Measurements from ENCODE around the gene ARFGAP3. TPM values are rescaled to one million over a fixed set of nuclear protein-coding genes. Genes with fewer than 3 reads are reported as not detected.
A peak's percentile ranks its signal among the peaks of the same experiment; 100 is the strongest.

Gene ARFGAP3
- total RNA-seq, 1 experiment from 2014 or later: 20.5 TPM

DNA sequence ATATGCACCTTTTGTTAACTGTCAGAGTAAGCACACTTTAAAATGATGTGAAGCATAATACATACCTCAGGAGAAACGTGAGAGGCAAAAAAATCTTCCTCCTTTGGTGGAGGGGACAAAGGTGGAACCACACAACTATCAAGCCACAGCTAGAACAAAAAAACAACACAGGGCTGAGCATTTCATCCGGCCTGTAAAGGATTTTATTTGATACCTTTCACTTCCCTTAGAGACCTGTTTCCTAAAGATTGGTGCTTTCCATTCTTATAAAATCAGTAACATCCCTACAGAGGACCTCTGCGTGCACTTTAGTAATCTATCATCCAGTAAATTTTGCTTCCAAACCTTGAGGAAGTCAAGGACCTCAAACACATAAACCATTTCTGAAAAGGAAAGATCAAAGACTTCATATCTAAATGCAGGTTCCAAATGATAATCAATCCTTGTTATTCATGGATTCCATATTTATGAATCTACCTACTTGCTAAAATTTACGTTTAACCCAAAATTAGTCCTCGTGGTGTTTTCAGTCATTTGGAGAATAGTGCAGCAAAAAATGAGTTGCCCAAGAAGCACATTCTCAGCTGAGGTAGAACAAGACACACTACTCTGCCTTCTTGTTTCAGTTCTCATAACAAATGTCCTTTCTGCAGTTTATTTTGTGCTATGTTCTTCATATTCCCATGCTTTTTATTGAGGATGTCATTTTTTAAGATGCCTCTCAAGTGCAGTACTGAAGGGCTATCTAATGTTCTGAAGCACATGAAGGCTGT, 22.7 kb downstream of the ARFGAP3 start:
- DNase-seq (ENCODE audit: low spot score): no peak
- in situ Hi-C loops (cut with HindIII; ENCODE audit: low sequenced_read_pairs): no loop called here

- DNase-seq (ENCODE audit: low spot score): no peak
- in situ Hi-C loops (cut with HindIII; ENCODE audit: low sequenced_read_pairs): no loop called here
Observed at GRCh38 chr22:42833104-42833503, 24.0 kb downstream of the ARFGAP3 start.

GRCh38 chr22:42831712-42832111, 25.4 kb downstream of the ARFGAP3 start:
- DNase-seq (ENCODE audit: low spot score): no peak
- in situ Hi-C loops (cut with HindIII; ENCODE audit: low sequenced_read_pairs): no loop called here

DNA sequence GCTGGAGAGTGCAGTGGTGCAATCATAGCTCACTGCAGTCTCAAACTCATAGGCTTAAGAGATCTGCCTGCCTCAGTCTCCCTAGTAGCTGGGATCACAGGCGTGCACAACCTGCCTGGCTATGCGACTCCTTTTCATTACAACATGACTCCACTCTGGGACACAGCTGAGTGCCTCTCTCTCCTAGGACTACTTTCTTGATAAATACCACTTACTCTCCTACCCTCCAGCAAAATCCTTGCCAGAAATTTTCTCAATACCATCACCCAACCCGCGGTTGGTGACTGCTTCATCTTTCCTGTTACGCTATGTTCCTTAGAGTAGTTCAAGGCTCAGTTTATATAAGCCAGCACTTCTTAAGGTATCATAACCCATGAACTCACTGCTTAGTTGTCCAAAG, 26.9 kb downstream of the ARFGAP3 start:
- in situ Hi-C loops (cut with HindIII; ENCODE audit: low sequenced_read_pairs): no loop called here
- no peak for DNase-seq (ENCODE audit: low spot score)

- no peak for DNase-seq (ENCODE audit: low spot score)
Observed at GRCh38 chr22:42829302-42829701, 27.8 kb downstream of the ARFGAP3 start.

GRCh38 chr22:42825796-42826195, 31.3 kb downstream of the ARFGAP3 start:
- DNase-seq (ENCODE audit: low spot score): no peak
- in situ Hi-C loops (cut with HindIII; ENCODE audit: low sequenced_read_pairs): no loop called here

More at GRCh38 chr22:42829302-42829701, 27.8 kb downstream of the ARFGAP3 start:
- in situ Hi-C loops (cut with HindIII; ENCODE audit: low sequenced_read_pairs): no loop called here

GRCh38 chr22:42821386-42821785, 35.7 kb downstream of the ARFGAP3 start:
- in situ Hi-C loops (cut with HindIII; ENCODE audit: low sequenced_read_pairs): no loop called here
- no peak for DNase-seq (ENCODE audit: low spot score)

GRCh38 chr22:42820045-42820763, 36.9 kb downstream of the ARFGAP3 start:
- DNase-seq (ENCODE audit: low spot score): peak; percentile 62
- in situ Hi-C loops (cut with HindIII; ENCODE audit: low sequenced_read_pairs): no loop called here

GRCh38 chr22:42819412-42820044, 37.5 kb downstream of the ARFGAP3 start:
- in situ Hi-C loops (cut with HindIII; ENCODE audit: low sequenced_read_pairs): no loop called here
- no peak for DNase-seq (ENCODE audit: low spot score)

GRCh38 chr22:42817556-42817955, 39.5 kb downstream of the ARFGAP3 start:
- no peak for DNase-seq (ENCODE audit: low spot score)
- in situ Hi-C loops (cut with HindIII; ENCODE audit: low sequenced_read_pairs): no loop called here

DNA sequence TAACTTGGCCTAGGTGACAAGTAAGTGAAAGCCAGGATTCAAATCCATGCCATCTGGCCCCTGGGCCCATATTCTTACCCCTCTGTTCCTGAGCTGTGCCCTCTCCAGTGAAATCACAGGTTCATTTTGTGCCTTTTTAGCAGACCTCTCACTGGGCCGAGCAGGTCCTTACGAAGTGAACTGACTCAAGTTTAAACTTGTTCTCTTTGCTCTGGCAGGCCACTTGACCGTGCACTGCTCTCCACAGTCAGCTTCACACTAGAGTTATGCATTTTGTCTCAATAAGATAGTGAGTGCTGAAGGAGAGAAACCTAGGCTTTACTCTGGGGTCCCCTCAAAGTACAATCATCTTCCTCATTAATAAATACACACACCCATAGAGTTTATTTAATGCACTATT, 40.7 kb downstream of the ARFGAP3 start:
- in situ Hi-C loops (cut with HindIII; ENCODE audit: low sequenced_read_pairs): no loop called here
- DNase-seq (ENCODE audit: low spot score): no peak

GRCh38 chr22:42814616-42815015, 42.5 kb downstream of the ARFGAP3 start:
- in situ Hi-C loops (cut with HindIII; ENCODE audit: low sequenced_read_pairs): no loop called here

GRCh38 chr22:42814215-42814614, 42.9 kb downstream of the ARFGAP3 start:
- peak; percentile 81 for DNase-seq (ENCODE audit: low spot score)
- in situ Hi-C loops (cut with HindIII; ENCODE audit: low sequenced_read_pairs): no loop called here

More at GRCh38 chr22:42814616-42815015, 42.5 kb downstream of the ARFGAP3 start:
- no peak for DNase-seq (ENCODE audit: low spot score)

- in situ Hi-C loops (cut with HindIII; ENCODE audit: low sequenced_read_pairs): no loop called here
- peak; percentile 28 for DNase-seq (ENCODE audit: low spot score)
Observed at GRCh38 chr22:42813501-42813900, 43.6 kb downstream of the ARFGAP3 start.

DNA sequence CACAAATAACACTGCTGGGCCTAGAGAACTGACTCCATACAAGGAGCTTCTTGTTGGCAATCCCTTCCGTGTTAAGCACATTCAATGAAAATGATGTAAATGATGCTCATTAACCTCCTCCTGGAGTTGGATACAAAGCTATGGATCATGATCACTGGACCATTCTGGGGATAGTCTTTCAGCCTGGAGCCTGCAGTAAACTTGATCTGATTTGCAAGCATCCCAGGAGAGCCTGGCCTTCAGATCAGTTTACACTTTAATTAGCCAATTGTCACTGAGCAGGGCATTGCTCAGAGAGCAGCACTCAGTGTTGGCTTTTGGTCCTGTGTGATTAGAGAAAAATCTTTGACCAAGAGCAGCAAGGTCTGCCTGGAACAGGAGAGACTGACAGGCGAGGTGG, 45.6 kb downstream of the ARFGAP3 start:
- in situ Hi-C loops (cut with HindIII; ENCODE audit: low sequenced_read_pairs): no loop called here
- DNase-seq (ENCODE audit: low spot score): no peak

- in situ Hi-C loops (cut with HindIII; ENCODE audit: low sequenced_read_pairs): no loop called here
- DNase-seq (ENCODE audit: low spot score): no peak
Observed at GRCh38 chr22:42808521-42808920, 48.6 kb downstream of the ARFGAP3 start.

DNA sequence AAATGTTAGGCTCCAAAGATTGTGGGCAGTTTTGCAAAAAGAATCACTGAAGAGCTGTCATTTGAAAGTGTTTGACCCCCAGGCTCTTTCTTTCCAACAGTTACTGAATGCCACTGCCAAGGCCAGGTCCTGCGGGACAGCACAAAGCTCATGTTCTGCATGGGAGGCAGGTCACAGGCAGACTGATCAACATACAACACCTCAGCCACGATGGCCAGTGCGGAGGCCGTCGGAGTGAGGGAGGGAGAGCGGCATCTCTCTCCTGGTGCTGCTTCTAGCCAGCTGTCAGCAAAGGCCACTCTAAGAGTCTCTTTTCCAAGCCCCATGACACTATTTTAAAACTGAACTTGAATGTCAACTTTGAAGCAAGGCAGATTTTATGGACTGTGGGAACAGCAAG, 49.9 kb downstream of the ARFGAP3 start:
- in situ Hi-C loops (cut with HindIII; ENCODE audit: low sequenced_read_pairs): no loop called here
- no peak for DNase-seq (ENCODE audit: low spot score)

DNA sequence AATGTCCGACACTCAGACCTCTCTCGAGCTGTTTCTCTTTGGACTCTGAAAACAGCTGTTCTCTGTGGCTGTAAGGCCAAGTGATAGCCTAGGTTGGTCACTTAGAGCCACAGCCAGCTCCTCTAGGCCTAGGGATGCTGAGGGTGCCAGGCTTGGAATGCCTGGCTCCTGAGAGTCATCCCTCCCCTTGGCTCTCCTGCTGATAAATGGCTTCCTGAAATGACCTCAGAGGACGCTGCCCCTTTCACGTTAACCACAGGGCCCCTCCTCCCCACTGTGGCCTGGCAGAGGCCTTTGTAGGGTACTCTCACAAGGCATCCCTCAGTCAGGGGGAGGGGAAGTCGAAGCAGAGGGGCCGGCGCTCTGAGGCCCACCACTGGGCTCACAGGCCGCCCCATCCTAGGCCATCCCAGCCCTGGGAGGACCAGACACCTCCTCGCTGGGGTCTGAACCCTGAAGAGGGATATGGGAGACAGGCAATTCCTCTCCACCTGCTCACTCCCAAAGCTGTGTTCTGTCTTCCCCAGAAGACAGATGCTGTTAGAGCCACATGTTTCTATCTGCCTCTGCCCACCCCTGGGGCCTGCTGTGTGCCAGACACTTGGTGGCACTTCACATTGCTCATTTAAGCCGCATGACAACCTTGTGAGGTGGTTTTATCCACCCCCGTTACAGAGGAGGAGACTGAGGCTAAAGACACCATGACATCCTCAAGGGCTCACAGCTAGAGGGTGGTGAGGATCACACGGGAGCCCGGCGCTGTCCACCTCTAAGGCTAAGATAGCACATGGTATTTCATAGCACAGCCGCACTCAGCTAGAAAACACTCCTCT, 50.9 kb downstream of the ARFGAP3 start:
- in situ Hi-C loops (cut with HindIII; ENCODE audit: low sequenced_read_pairs): no loop called here
- no peak for DNase-seq (ENCODE audit: low spot score)

Data from G401 (cell line).